HCT116 (cell line): ENCODE data around the gene OPCML. TPM values are rescaled to one million over a fixed set of nuclear protein-coding genes. Genes with fewer than 3 reads are reported as not detected.

Experiments
- ATAC-seq: fragments of 200-7000 bp; cut with Tn5 transposase; 2 replicates; pipeline ENCODE4 v1.9.1; 2020; ENCODE audit warnings: mild to moderate bottlenecking, moderate library complexity
- BruUV-seq: library from RNA; stranded (reverse); fragments of 400-500 nt; replicated peaks from 2 replicates; lab custom pipeline; 2021; lab: Mats Ljungman, UMichigan
- CTCF ChIA-PET: fragments of 300-600 bp; sonication (Branson Sonifier 250); formaldehyde crosslinking; loops from one replicate; lab custom pipeline; 2021; ENCODE audit warnings: antibody characterized with exemption; lab: Charles Lee
- POLR2A ChIA-PET: fragments of 300-600, 350-600 bp; sonication (Branson Sonifier 250); formaldehyde crosslinking; loops from one replicate; lab custom pipeline; 2021; ENCODE audit warnings: antibody characterized with exemption; lab: Charles Lee
- RAD21 ChIA-PET, 2 experiments: fragments of 300-600 bp; sonication (Branson Sonifier 250); formaldehyde crosslinking; loops; one replicate each; lab custom pipeline; 2023; ENCODE audit warnings: low total read pairs in 2 of 2; ENCODE audit not compliant: uncharacterized antibody in 2 of 2, unreplicated experiment in 2 of 2, low non-redundant PET in 1 of 2; lab: Charles Lee
- DNase-seq: peaks from one replicate; pipeline ENCODE4 v3.0.0-alpha.2; 2010; ENCODE audit warnings: low read depth, low spot score
- H2AFZ ChIP-seq: fragments of 200-600 bp; shearing (Covaris generic), sonication (generic); 2 replicates; pipeline ENCODE4 v1.6.1; 2017; ENCODE audit warnings: low read depth, mixed run types, mixed read lengths, antibody characterized with exemption, low read length; ENCODE audit not compliant: poor library complexity, severe bottlenecking
- H3K27ac ChIP-seq: 2 replicates; pipeline ENCODE4 v1.5.1; 2012; ENCODE audit warnings: low read depth, low read length
- H3K27me3 ChIP-seq: fragments of 200-600 bp; sonication (generic); 2 replicates; pipeline ENCODE4 v1.6.1; 2016; ENCODE audit warnings: mixed run types, low read length, mixed read lengths; ENCODE audit not compliant: insufficient read depth
- H3K36me3 ChIP-seq, 2 experiments: fragments of 200-500 bp in 1 of 2; fragments of 200-600 bp in 1 of 2; sonication (Bioruptor generic) in 1 of 2; sonication (generic) in 1 of 2; 2 replicates each; pipeline versions ENCODE4 v1.5.1 to v1.6.1; 2014 to 2016; ENCODE audit warnings: low read length in 2 of 2, inconsistent platforms in 1 of 2, mixed read lengths in 1 of 2, mixed run types in 1 of 2; ENCODE audit not compliant: insufficient read depth in 2 of 2, control insufficient read depth in 1 of 2
- H3K4me1 ChIP-seq, 2 experiments: fragments of 200-600 bp in 1 of 2; sonication (generic) in 1 of 2; 2 replicates each; pipeline versions ENCODE4 v1.5.1 to v1.6.1; 2012 to 2017; ENCODE audit warnings: low read length in 2 of 2, inconsistent platforms in 1 of 2, mild to moderate bottlenecking in 1 of 2, mixed read lengths in 1 of 2, mixed run types in 1 of 2, moderate library complexity in 1 of 2; ENCODE audit not compliant: insufficient read depth in 2 of 2, control insufficient read depth in 1 of 2
- H3K4me2 ChIP-seq: fragments of 200-600 bp; sonication (generic); 2 replicates; pipeline ENCODE4 v1.6.1; 2017; ENCODE audit warnings: mixed run types, low read length, mixed read lengths
- H3K4me3 ChIP-seq, 2 experiments: fragments of 200-600 bp in 1 of 2; sonication (generic) in 1 of 2; replicated peaks in 1 of 2; 2 replicates each; pipeline ENCODE4 v1.5.1; 2011 to 2016; ENCODE audit warnings: low read length in 2 of 2, control low read depth in 1 of 2, low read depth in 1 of 2, mild to moderate bottlenecking in 1 of 2, mixed read lengths in 1 of 2, mixed run types in 1 of 2
- H3K79me2 ChIP-seq: fragments of 200-600 bp; sonication (generic); 2 replicates; pipeline ENCODE4 v1.6.1; 2017; ENCODE audit warnings: mild to moderate bottlenecking, mixed run types, low read length, moderate library complexity, mixed read lengths; ENCODE audit not compliant: insufficient read depth
- H3K9ac ChIP-seq: fragments of 200-600 bp; sonication (generic); 2 replicates; pipeline ENCODE4 v1.6.1; 2016; ENCODE audit warnings: low read length, mixed read lengths
- H3K9me2 ChIP-seq: fragments of 200-600 bp; sonication (generic), shearing (Covaris generic); 2 replicates; pipeline ENCODE4 v1.6.1; 2017; ENCODE audit warnings: mixed run types, mild to moderate bottlenecking, moderate library complexity; ENCODE audit not compliant: insufficient read depth
- H3K9me3 ChIP-seq, 2 experiments: fragments of 200-500 bp in 1 of 2; fragments of 200-600 bp in 1 of 2; sonication (Bioruptor generic) in 1 of 2; sonication (generic) in 1 of 2; 2 replicates each; pipeline ENCODE4 v1.6.1; 2014 to 2017; ENCODE audit warnings: low read length in 2 of 2, mixed read lengths in 2 of 2, inconsistent platforms in 1 of 2, low read depth in 1 of 2, mild to moderate bottlenecking in 1 of 2, mixed run types in 1 of 2, moderate library complexity in 1 of 2; ENCODE audit not compliant: control insufficient read depth in 1 of 2, insufficient read depth in 1 of 2
- H4K20me1 ChIP-seq: fragments of 200-600 bp; sonication (generic), shearing (Covaris generic); 2 replicates; pipeline ENCODE4 v1.6.1; 2017; ENCODE audit warnings: mixed run types, mild to moderate bottlenecking, moderate library complexity; ENCODE audit not compliant: insufficient read depth
- ATF3 ChIP-seq: IDR thresholded peaks from 2 replicates; pipeline ENCODE4 v1.6.1; 2012
- CEBPB ChIP-seq: IDR thresholded peaks from 2 replicates; pipeline ENCODE4 v1.6.1; 2012; ENCODE audit warnings: low read depth
- CTCF ChIP-seq, 3 experiments: fragments of 200-600 bp in 1 of 3; sonication (generic) in 1 of 3; IDR thresholded peaks in 2 of 3; conservative IDR thresholded peaks in 1 of 3; 2 replicates each; pipeline ENCODE4 v1.5.1; 2012 to 2017; ENCODE audit warnings: low read depth in 2 of 3, low read length in 2 of 3, antibody characterized with exemption in 1 of 3, borderline replicate concordance in 1 of 3, control low read depth in 1 of 3, mild to moderate bottlenecking in 1 of 3, mixed read lengths in 1 of 3, mixed run types in 1 of 3, moderate library complexity in 1 of 3; ENCODE audit not compliant: insufficient read depth in 1 of 3
- EGR1 ChIP-seq: IDR thresholded peaks from 2 replicates; pipeline ENCODE4 v1.6.1; 2012; ENCODE audit warnings: low read depth
- ELF1 ChIP-seq: IDR thresholded peaks from 2 replicates; pipeline ENCODE4 v1.6.1; 2012; ENCODE audit warnings: low read depth, borderline replicate concordance
- MAX ChIP-seq: IDR thresholded peaks from 2 replicates; pipeline ENCODE4 v1.6.1; 2012
- POLR2A ChIP-seq: IDR thresholded peaks from 2 replicates; pipeline ENCODE4 v1.7.0; 2011; ENCODE audit warnings: borderline replicate concordance; ENCODE audit not compliant: insufficient read depth, insufficient read length; ENCODE audit errors: extremely low read depth
- RAD21 ChIP-seq: IDR thresholded peaks from 2 replicates; pipeline ENCODE4 v1.6.1; 2012; ENCODE audit warnings: low read depth, mild to moderate bottlenecking
- REST ChIP-seq: IDR thresholded peaks from 2 replicates; pipeline ENCODE4 v1.6.1; 2012; ENCODE audit warnings: low read depth
- SP1 ChIP-seq: IDR thresholded peaks from 2 replicates; pipeline ENCODE4 v1.6.1; 2012; ENCODE audit warnings: low read depth
- SRF ChIP-seq: IDR thresholded peaks from 2 replicates; pipeline ENCODE4 v1.6.1; 2012; ENCODE audit warnings: low read depth
- TCF7L2 ChIP-seq: IDR thresholded peaks from 2 replicates; pipeline ENCODE4 v1.7.0; 2011; ENCODE audit warnings: borderline replicate concordance, inconsistent platforms; ENCODE audit not compliant: insufficient read depth, insufficient read length; ENCODE audit errors: extremely low read depth
- YY1 ChIP-seq: IDR thresholded peaks from 2 replicates; pipeline ENCODE4 v1.6.1; 2011; ENCODE audit warnings: low read length, low read depth, moderate library complexity, mild to moderate bottlenecking; ENCODE audit not compliant: insufficient replicate concordance; ENCODE audit errors: extremely low read depth
- ZBTB33 ChIP-seq: IDR thresholded peaks from 2 replicates; pipeline ENCODE4 v1.6.1; 2011; ENCODE audit warnings: mild to moderate bottlenecking, low read length, moderate library complexity; ENCODE audit not compliant: insufficient replicate concordance; ENCODE audit errors: extremely low read depth
- ZFX ChIP-seq: fragments of 450-650 bp; IDR thresholded peaks from 2 replicates; pipeline ENCODE4 v1.6.1; 2017
- ZNF274 ChIP-seq: fragments of 200-500 bp; sonication (Bioruptor generic); IDR thresholded peaks from 2 replicates; pipeline ENCODE4 v1.6.1; 2014; ENCODE audit warnings: mild to moderate bottlenecking, low read depth, low read length, inconsistent platforms
- intact Hi-C: fragments of 100-400 bp; cut with micrococcal nuclease; formaldehyde crosslinking; loops from 2 replicates; pipeline ENCODE4 v1.10.0; 2022
- total RNA-seq: library from RNA; stranded (reverse); gene quantifications from one replicate; pipeline ENCODE4 v1.2.1, GENCODE V29; 2021; ENCODE audit not compliant: unreplicated experiment

OPCML gene
- total RNA-seq, 1 experiment from 2014 or later = not detected

GRCh38 chr11:133160754-133161153 lies 371.5 kb downstream of the OPCML start (continued):
- TF ChIP-seq ZNF274 = no peak
- no peak for TF ChIP-seq ZFX
- TF ChIP-seq YY1 = no peak
- TF ChIP-seq, all 23 proteins: peak for 0

GRCh38 chr11:133156986-133157745 lies 375.1 kb downstream of the OPCML start:
- H3K4me1 ChIP-seq = no peaks in the 10 kb centered on the region
- ATAC-seq = no peak
- no peak overlapping the region for H3K27ac ChIP-seq
- H3K36me3 ChIP-seq = no peaks in the 10 kb centered on the region
- no peaks in the 10 kb centered on the region for H4K20me1 ChIP-seq
- CTCF ChIA-PET = no interaction called here
- H3K9me3 ChIP-seq = peaks cover 0 to 4% of the 10 kb centered on the region in 2 experiments; a peak in 2 of 4 replicates
- no peak overlapping the region for H2AFZ ChIP-seq
- RAD21 ChIA-PET = no interaction called here
- POLR2A ChIA-PET = no interaction called here
- no peak overlapping the region for H3K9ac ChIP-seq
- intact Hi-C loops = no loop called here
- H3K79me2 ChIP-seq = no peaks in the 10 kb centered on the region
- BruUV-seq = no TSS peak
- no peak overlapping the region for H3K4me3 ChIP-seq
- no peak overlapping the region for H3K4me2 ChIP-seq
- no peaks in the 10 kb centered on the region for H3K27me3 ChIP-seq
- no peak for DNase-seq
- no peaks in the 10 kb centered on the region for H3K9me2 ChIP-seq
- no peak for TF ChIP-seq YY1
- TF ChIP-seq SRF = no peak
- no peak for TF ChIP-seq CEBPB
- no peak for TF ChIP-seq POLR2A
- TF ChIP-seq ZNF274 = no peak
- TF ChIP-seq CTCF (IDR thresholded peaks at IDR 0.05 in 2 of 3, conservative IDR thresholded peaks at IDR 0.05 in 1 of 3; ENCODE audit: borderline replicate concordance in 1 of 3, insufficient read depth in 1 of 3, low read depth in 2 of 3, low read length in 2 of 3) = no peak
- no peak for TF ChIP-seq MAX
- no peak for TF ChIP-seq REST
- TF ChIP-seq ELF1 = no peak
- TF ChIP-seq ATF3 = no peak
- no peak for TF ChIP-seq ZBTB33
- TF ChIP-seq EGR1 = no peak
- no peak for TF ChIP-seq TCF7L2
- TF ChIP-seq SP1 = no peak
- no peak for TF ChIP-seq RAD21
